Right forelimb (tissue), 1 donor: ENCODE data around the gene GSTM5.
"Not testable (repeated sequence)": the region's sequence is repeated elsewhere in the genome, so short reads cannot be mapped to it uniquely, and the experiment has no call there.

ENCODE experiments used
- DNase-seq: peaks from one replicate; pipeline ENCODE4 v3.0.0-alpha.2; 2018

The GSTM5 gene

DNA sequence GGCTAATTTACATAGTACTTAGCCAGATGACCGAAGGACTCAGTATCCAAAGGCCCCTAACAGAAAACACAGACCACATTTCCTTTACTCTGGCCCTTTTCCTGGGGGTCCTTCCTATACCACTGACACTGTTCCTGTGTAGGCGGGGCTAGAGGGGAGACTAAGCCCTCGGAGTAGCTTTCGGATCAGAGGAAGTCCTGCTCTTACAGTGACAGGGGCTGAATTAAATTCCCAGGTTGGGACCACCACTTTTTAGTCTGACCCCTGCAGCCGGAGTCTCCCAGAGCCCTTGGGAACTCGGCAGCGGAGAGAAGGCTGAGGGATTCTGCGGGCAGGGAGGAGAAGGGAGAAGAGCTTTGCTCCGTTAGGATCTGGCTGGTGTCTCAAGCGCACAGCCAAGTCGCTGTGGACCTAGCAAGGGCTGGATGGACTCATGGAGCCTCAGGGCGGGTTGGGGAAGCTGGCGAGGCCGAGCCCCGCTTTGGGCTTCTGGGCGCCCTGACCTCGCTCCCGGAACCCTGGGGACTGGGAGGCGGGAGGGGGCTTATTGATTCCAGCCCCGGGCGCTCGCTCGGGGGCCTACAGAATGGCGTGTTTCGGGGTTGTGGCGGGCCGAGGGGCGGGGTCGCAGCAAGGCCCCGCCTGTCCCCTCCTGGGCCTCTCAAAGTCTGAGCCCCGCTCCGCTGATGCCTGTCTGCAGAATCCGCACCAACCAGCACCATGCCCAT lies at the start of gene GSTM5:
Gene GSTM5, plus strand, starts transcription at position 659 of the 728 bp plus-strand sequence. Its CDS starts 62 bp downstream, at position 721.
- peak; percentile 67 for DNase-seq

GRCh38 chr1:109664671-109665070 lies 47.4 kb upstream of the GSTM5 start:
- DNase-seq, result no peak

DNA sequence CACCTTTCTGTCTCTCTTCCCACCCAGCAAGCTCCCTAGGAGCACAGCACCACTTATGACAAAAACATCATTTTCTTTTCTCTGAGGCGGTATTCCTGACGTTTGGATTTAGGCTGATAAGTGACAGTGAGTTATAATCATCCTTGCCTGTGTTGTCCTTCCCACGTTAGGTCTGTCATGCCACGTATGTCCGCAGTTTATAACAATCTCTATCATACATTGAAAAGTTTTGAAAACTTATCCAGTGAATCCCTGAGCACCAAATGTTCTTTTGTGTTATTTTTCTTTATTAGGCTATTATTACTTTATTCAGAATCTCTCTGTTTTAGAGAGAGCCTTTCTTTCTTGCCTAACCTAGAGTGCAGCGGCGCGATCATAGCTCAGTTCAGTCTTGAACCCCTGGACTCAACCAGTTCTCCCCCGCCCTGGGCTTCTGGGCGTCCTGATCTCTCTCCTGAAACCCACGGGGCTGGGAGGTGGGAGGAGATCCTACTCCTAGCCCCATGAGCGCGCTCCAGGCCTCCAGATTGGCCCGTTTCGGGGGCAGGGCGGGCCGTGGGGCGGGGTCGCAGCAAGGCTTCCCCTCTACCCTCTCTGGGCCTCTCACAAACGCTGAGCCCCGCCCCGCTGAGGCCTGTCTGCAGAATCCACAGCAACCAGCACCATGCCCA lies 44.5 kb upstream of the GSTM5 start, which contains the start of gene GSTM2:
Gene GSTM2, plus strand, starts transcription at position 606 of the 671 bp plus-strand sequence. Its CDS starts 59 bp downstream, at position 665.
- peak; percentile 95 for DNase-seq

GRCh38 chr1:109668123-109668775 lies 43.8 kb upstream of the GSTM5 start:
- DNase-seq, result no peak

- no peak for DNase-seq
Observed at GRCh38 chr1:109669246-109669948, 42.7 kb upstream of the GSTM5 start.

GRCh38 chr1:109669949-109670302 lies 42.1 kb upstream of the GSTM5 start:
- DNase-seq, result not testable (repeated sequence)

- DNase-seq, result no peak
Observed at GRCh38 chr1:109671067-109671466, 41.0 kb upstream of the GSTM5 start.

DNA sequence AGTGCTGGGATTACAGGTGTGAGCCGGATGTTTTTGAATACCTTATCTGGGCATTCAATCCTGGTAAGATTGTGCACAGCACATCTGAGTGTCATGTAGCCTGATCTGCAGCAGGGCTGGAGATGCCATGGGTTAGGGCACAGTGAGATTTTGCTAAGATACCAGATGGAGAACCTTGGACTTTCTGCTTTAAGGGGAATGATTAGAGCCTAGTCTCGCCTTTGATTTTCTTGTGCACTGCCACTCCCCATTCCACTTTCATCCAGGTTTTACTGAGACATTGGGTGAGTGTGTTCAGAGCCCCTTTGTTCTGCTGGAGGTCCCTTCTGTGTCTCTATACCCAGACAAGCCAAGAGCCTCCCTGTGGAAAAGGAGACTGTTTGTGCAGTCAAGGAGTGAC lies 38.2 kb upstream of the GSTM5 start:
- DNase-seq, result not testable (repeated sequence)

GRCh38 chr1:109676683-109677381 lies 35.2 kb upstream of the GSTM5 start:
- not testable (repeated sequence) for DNase-seq

- no peak for DNase-seq
Observed at GRCh38 chr1:109677459-109677858, 34.6 kb upstream of the GSTM5 start.

- DNase-seq, result not testable (repeated sequence)
Observed at GRCh38 chr1:109678637-109679036, 33.4 kb upstream of the GSTM5 start.

GRCh38 chr1:109684777-109685176 lies 27.3 kb upstream of the GSTM5 start:
- DNase-seq, result not testable (repeated sequence)

- DNase-seq, result not testable (repeated sequence)
Observed at GRCh38 chr1:109685399-109685798, 26.7 kb upstream of the GSTM5 start.

GRCh38 chr1:109685890-109686289 lies 26.2 kb upstream of the GSTM5 start:
- not testable (repeated sequence) for DNase-seq

GRCh38 chr1:109687109-109687508 lies 24.9 kb upstream of the GSTM5 start:
- DNase-seq, result not testable (repeated sequence)

GRCh38 chr1:109687641-109688499 lies 24.2 kb upstream of the GSTM5 start, which contains the start of gene GSTM1:
Gene GSTM1, plus strand, starts transcription at chr1:109687817. Its CDS starts 57 bp downstream, at chr1:109687874.
- DNase-seq, result no peak

DNA sequence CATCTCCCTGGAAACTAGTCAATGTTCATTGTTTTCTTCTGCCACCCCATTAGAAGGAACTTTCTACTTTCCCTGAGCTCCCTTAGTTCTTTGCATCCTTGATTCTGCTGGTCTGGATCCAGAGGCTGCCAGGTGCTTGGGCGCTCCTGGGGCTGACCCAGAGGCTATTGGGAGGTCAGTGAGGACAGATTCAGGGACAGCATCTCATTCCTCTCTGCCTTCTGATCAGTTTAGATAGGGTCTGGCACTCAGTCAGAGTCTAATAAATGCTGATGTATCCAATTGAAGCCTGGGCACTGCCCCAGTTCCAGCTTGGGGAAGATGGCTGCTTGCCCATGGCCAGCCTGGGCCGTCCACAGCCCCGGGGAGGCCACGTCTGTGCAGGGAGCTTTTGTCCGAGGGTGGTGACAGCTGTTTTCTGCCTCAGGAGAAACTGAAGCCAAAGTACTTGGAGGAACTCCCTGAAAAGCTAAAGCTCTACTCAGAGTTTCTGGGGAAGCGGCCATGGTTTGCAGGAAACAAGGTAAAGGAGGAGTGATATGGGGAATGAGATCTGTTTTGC lies 22.1 kb upstream of the GSTM5 start:
- no peak for DNase-seq

DNA sequence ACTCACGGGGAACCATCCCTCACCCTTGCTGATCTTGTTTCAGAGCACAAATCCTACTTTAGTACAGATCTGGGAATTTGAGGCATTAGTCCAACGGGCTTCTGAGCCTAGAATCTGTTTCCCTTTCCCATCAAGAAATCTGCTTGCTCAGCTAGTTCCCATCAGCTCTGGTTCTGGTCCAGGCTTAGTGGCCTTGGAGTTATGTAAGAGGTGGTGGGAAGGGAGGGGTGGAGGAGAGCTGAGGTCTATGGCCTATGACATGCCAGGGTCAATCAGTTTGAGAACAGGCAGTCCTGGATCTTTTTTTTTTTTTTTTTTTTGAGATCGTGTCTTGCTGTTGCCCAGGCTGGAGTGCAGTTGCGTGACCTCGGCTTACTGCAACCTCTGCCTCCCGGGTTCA lies 20.3 kb upstream of the GSTM5 start:
- no peak for DNase-seq

GRCh38 chr1:109694400-109694799 lies 17.7 kb upstream of the GSTM5 start:
- not testable (repeated sequence) for DNase-seq

- not testable (repeated sequence) for DNase-seq
Observed at GRCh38 chr1:109695138-109695537, 16.9 kb upstream of the GSTM5 start.

- no peak for DNase-seq
Observed at GRCh38 chr1:109697066-109697465, 15.0 kb upstream of the GSTM5 start.
